Measurements from ENCODE around the gene BCR. TPM values are rescaled to one million over a fixed set of nuclear protein-coding genes. Genes with fewer than 3 reads are reported as not detected.

BCR gene
- total RNA-seq, 1 experiment from 2014 or later: 77.0 TPM

DNA sequence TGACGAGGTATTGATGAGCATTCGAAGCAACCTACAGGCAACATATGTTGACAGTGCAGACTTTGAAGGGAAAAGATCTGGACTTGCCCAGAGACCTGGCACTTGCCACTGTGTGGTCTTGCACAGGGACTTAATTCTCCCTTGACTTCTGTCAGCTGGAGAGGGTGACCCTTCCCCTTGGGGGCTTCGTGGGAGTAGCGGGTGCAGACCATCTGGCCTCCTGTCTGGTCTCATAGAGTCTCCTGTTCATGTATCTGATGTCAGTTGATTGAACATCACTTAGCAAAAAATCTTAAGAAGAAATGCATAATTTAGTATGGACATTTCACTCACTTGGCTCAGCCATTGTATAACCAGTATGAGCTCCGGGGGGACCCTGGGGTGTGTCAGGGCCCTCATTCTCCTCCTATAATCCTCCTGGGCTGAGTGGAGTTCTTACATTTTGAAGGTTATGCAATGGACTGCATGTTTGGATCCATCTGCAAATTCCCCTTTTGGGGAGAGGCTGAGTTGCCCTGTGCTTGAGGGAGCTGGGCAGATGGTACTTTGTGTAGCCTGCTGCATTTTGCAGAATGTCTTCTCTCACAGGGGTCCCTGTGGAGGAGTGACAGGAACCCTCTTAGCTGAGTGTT, 13.0 kb downstream of the BCR start:
- no peak overlapping the region for H3K9ac ChIP-seq (ENCODE audit: extremely low read depth, insufficient read length, low read length)
- no peak overlapping the region for H3K18ac ChIP-seq (ENCODE audit: insufficient read length, low read depth, low read length)
- Mint-ChIP-seq H3K4me3 (no peak overlapping the region), H3K4me1 (peaks cover 50 to 53% of the 10 kb centered on the region in 2 experiments), H3K27ac (peak overlapping the region in 1 of 3 experiments; percentile 69; a peak in 2 of 7 replicates), H3K27me3 (ENCODE audit: low read depth) (no peaks in the 10 kb centered on the region; the same call in 1 of the 2 replicates), H3K36me3 (ENCODE audit: insufficient read depth in 1 of 3, low read depth in 3 of 3) (peaks cover 5 to 25% (median 13%) of the 10 kb centered on the region in 3 experiments; a peak in 6 of 7 replicates), H3K9me3 (no peaks in the 10 kb centered on the region)
- H4K5ac ChIP-seq (ENCODE audit: insufficient read length, low read depth, low read length): no peak overlapping the region
- H3K4ac ChIP-seq (ENCODE audit: low read depth, low read length): no peak overlapping the region
- no peak overlapping the region for H4K8ac ChIP-seq (replicated peaks; ENCODE audit: insufficient read length, low read depth, low read length)
- no peaks in the 10 kb centered on the region for H3K23me2 ChIP-seq (ENCODE audit: insufficient read length, low read depth, low read length, poor library complexity, severe bottlenecking)
- H3T11ph ChIP-seq (ENCODE audit: low read length): no peak overlapping the region
- no peak for DNase-seq
- no peaks in the 10 kb centered on the region for H4K20me1 ChIP-seq (ENCODE audit: control insufficient read depth, insufficient read depth, insufficient read length)
- no peak overlapping the region for H2AK5ac ChIP-seq (ENCODE audit: insufficient read length, low read length)
- no peak overlapping the region for H3K4me2 ChIP-seq (ENCODE audit: insufficient read depth, insufficient read length, low read length)
- no peak overlapping the region for H2BK120ac ChIP-seq (ENCODE audit: low read depth, low read length, poor library complexity, severe bottlenecking)
- H3K27ac ChIP-seq (ENCODE audit: insufficient read length, low read depth, low read length): no peak overlapping the region
- TF ChIP-seq, protein P1, sequence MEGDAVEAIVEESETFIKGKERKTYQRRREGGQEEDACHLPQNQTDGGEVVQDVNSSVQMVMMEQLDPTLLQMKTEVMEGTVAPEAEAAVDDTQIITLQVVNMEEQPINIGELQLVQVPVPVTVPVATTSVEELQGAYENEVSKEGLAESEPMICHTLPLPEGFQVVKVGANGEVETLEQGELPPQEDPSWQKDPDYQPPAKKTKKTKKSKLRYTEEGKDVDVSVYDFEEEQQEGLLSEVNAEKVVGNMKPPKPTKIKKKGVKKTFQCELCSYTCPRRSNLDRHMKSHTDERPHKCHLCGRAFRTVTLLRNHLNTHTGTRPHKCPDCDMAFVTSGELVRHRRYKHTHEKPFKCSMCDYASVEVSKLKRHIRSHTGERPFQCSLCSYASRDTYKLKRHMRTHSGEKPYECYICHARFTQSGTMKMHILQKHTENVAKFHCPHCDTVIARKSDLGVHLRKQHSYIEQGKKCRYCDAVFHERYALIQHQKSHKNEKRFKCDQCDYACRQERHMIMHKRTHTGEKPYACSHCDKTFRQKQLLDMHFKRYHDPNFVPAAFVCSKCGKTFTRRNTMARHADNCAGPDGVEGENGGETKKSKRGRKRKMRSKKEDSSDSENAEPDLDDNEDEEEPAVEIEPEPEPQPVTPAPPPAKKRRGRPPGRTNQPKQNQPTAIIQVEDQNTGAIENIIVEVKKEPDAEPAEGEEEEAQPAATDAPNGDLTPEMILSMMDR (conservative IDR thresholded peaks at IDR 0.05): no peak
- no peak overlapping the region for H4K91ac ChIP-seq (ENCODE audit: insufficient read length, low read depth, low read length)
- H2BK20ac ChIP-seq (ENCODE audit: low read depth, low read length, poor library complexity, severe bottlenecking): no peak overlapping the region
- no peak overlapping the region for H2BK5ac ChIP-seq (ENCODE audit: insufficient read length, low read length)
- no peak overlapping the region for H2BK15ac ChIP-seq (ENCODE audit: low read depth, low read length)
- peaks cover 17% of the 10 kb centered on the region for H3K79me1 ChIP-seq (ENCODE audit: insufficient read depth, low read depth, low read length, poor library complexity, severe bottlenecking)
- peaks cover 47% of the 10 kb centered on the region; the same call in 1 of the 2 replicates for H3K79me2 ChIP-seq (ENCODE audit: insufficient read depth, low read length)
- H3K14ac ChIP-seq (ENCODE audit: insufficient read depth, low read length): no peak overlapping the region
- no CpG with 5 or more reads among the region's 5 CpGs for WGBS (ENCODE audit: extremely low coverage, insufficient read length, low lambda C conversion rate)
- H3K56ac ChIP-seq (ENCODE audit: insufficient read length, low read depth, low read length): no peak overlapping the region
- H2AFZ ChIP-seq (ENCODE audit: low read length): no peak overlapping the region
- H2BK12ac ChIP-seq (ENCODE audit: insufficient read length, low read depth, low read length): no peak overlapping the region
- H3K4me1 ChIP-seq (ENCODE audit: insufficient read depth, low read length): peaks cover 7% of the 10 kb centered on the region; the same call in 1 of the 2 replicates
- H3K23ac ChIP-seq (ENCODE audit: insufficient read length, low read depth, low read length): no peak overlapping the region
- no peaks in the 10 kb centered on the region for H3K9me3 ChIP-seq (ENCODE audit: control insufficient read depth, low read depth, low read length)
- no peaks in the 10 kb centered on the region for H3K27me3 ChIP-seq (ENCODE audit: insufficient read depth, low read length)
